Amniotic epithelial cell (primary cell): ENCODE data around the gene CDK5RAP1.

Experiments
- DNase-seq: peaks from one replicate; pipeline ENCODE4 v3.0.0-alpha.2; 2010; ENCODE audit warnings: low read depth

The CDK5RAP1 gene

DNA sequence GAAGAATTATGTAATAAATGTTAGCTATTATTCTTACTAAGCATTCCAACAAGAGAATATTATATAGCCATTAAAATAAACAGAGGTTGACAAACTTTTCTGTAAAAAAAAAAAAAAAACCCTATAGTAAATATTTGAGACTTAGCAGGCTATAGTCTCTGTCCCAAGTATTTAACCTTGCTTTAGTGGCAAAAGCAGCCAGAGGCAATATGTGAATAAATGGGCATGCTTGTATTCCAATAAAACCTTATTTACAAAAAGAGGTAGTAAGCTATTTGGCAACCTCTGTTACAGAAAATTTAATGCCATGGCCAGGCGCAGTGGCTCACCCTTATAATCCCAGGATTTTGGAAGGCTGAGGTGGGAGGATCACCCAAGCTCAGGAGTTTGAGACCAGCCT, 14.6 kb downstream of the CDK5RAP1 start:
- DNase-seq: no peak

DNA sequence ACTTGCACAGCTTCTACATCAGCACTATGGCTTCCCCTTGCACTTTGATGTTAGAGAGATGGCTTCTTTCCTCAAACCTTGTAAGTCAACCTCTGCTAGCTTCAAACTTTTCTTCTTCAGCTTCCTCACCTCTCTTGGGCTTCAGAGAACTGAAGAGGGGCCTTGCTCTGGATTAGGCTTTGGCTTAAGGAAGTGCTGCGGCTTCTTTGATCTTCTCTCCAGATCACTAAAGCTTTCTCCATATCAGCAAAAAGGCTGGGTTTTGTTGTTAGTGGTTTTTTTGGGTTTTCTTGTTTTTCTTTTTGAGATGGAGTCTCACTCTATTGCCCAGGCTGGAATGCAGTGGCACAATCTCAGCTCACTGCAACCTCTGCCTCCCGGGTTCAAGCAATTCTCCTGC, 24.0 kb downstream of the CDK5RAP1 start:
- no peak for DNase-seq

DNA sequence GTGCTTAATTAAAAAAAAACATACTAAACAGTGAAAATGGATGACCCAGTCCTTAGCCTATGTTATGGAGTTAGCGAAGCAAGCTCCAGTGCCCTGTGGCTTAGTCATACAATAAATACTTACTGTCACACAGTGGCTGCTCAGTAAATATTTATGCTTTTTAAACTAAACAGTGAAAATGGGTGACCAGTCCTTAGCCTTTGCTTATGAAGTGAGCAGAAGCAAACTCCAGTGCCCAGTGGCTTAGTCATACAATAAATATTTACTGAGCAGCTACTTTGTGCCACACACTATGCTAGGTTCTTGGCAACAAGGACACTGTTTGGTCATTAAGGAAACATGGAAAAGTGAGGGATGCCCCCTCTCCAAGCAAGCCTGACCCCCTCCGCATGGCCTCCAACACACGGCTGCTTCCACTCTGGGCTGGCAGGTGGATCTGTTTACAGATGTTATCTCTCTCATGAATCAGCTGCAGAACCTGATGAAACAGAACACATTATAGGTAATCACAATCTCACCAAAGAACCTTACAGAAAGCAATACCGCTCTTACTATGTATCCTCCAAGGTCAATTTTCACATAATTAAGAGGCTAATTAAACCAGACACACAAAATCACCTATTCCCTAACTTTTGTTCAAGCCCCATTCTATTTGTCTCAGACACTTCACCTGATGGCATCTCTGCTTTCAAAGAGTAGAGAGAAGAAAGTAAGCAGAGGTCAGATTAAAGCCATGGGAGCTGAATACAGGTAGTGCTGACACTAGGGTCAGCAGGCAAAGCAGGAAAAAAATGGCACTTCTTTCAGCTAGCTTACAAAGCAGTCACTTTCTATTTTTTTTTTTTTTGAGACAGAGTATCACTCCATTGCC, 27.3 kb downstream of the CDK5RAP1 start:
- DNase-seq: peak; percentile 71

DNA sequence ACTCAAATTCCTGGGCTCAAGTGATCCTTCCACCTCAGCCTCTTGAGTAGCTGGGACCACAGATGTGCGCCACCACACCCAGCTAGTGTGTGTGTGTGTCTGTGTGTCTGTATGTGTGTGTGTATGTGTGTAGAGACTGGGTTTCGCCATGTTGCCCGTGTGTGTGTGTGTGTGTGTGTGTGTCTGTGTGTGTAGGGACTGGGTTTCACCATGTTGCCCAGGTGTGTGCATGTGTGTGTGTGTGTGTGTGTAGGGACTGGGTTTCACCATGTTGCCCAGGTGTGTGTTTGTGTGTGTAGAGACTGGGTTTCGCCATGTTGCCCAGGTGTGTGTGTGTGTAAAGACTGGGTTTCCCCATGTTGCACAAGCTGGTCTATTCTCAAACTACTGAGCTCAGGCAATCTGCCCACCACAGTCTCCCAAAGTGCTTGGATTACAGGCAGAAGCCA, 28.3 kb downstream of the CDK5RAP1 start:
- DNase-seq: peak; percentile 38

DNA sequence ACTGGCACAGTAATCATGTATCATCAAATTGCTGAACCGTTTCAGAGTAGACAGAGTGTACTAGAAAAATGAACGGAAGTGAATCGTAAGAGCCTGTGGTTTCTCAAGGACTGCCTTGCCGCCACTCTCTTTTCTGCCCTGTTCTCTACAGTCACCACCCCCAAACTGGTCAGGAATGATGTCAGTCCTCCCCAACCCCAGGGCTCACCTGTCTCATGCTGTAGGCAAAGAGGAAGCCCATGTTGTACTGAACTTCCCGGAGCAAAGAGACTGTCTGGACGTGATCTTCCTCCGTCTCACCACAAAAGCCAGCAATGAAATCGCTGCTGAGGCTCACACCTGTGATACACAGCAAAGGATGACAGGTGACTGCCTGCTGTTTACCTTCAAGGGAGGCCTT, 31.0 kb downstream of the CDK5RAP1 start:
- peak; percentile 62 for DNase-seq

DNA sequence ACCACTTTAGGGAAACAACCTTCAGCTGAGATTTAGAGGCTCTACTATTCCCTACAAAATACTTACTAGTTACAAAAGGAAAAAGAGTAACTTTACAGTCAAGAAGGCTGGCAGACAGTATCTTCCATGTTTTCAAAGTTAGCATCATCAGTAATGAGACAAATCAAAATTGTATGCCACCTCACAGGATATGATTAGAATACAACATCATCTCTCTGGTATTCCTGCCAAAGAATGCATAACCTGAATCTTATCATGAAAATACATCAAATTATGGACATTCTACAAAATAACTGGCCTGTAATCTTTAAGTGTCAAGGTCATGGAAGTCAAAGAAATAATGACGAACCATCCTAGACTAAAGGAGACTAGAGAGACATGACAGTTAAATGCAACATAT, 38.4 kb downstream of the CDK5RAP1 start:
- peak; percentile 16 for DNase-seq

DNA sequence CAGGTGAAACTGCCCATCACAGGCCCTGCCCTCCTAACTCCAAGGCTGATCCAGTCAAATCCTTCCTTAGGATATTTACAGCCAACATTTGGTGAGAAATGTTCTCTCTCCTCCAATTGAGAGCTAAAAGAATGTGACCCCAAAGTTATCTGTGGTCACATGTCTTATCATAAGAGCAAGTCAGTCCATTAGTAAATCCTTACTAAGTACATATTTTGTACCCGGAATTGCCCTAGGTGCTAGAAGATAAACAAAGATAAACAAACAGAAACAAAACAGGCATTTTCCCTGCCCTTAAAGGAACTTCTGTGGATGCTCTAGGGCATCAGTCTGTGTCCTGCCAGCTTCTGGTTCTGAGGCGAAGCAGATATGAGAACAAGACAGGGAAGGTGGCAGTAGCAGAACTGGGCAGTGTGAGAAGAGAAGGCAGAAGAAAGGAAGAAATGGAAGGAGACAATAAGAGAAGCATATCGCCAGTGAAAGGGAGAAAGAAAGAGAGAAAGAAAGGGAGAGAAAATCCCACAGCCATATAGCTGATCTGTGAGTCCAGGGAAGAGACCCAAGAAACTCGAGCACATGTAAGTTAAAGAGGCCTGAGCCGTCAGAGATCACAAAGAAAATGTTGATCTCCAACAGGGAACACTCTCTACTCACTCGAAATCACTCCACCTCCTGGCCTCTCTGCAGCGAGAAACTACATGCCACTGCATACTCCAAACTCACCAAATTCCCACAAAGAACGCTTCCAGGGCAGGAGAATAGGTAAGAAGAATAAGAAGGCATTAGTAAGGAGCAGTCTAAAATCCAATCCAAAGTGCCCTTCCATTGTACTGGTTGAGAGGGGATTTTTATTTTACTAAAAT, 41.7 kb downstream of the CDK5RAP1 start:
- DNase-seq: peak; percentile 71

DNA sequence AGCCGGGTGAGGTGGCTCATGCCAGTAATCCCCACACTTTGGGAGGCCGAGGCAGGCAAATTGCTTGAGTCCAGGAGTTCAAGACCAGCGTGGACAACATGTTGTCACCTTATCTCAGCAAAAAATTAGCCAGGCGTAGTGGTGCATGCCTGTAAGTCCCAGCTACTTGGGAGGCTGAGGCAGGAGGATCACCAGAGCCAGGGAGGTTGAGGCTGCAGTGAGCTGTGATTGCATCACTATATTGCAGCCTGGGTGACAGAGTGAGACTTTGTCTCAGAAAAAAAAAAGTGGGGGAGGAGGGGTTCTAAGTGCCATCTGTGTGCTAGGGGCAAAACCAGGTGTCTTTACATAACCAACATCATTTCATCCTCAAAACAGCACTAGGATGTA, 48.3 kb downstream of the CDK5RAP1 start:
- DNase-seq: no peak

DNA sequence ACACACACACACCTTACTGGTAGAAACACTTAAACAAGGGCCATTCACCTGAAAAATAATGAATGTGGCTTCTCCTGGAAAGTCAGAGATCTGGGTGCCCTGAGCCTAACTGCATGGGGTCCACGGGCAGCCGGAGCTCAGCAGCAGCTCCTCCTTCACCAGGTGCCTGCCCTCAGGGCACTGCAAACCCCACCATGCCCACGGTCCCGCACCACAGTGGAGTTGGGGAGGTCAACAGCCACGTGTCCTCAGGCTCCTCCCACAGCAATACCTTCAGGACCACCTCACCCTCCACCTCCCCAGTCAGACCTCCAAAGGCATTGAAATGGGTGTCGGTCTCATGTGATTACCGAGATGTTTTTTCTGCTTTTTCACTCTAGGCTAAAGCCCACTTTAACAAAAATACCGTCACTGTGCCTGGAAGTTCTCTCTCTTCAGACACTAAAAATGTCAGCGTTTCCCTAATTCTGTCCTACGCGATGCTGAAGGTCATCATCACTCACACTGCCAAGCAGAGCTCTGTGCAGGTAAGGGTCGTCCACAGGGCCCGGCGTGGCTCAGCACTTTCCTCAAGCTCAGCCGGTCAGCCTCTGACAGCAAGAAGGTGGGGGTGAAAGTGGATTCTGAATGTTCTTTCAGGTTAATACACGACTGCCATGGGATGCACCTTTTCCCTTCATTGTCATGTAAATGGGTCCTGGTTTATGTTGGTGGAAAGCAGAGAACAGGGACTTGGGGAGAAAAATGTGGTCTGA, 48.9 kb downstream of the CDK5RAP1 start:
- DNase-seq: no peak

DNA sequence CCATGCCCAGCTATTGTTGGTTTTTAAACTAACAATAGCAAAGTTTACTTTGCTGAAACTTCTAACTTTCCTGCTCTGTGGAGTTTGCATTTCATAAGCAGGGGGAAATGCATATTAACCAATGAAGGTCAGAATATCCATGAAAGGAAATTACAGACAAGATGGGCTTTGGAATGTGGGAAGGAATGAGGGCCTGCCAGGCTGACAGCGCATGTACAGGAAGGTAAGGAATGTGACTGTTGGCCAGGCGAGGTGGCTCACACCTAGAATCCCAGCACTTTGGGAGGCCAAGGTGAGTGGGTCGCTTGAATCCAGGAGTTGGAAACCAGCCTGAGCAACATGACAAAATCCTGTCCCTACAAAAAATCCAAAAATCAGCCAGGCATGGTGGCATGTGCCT, 49.6 kb downstream of the CDK5RAP1 start:
- DNase-seq: no peak

DNA sequence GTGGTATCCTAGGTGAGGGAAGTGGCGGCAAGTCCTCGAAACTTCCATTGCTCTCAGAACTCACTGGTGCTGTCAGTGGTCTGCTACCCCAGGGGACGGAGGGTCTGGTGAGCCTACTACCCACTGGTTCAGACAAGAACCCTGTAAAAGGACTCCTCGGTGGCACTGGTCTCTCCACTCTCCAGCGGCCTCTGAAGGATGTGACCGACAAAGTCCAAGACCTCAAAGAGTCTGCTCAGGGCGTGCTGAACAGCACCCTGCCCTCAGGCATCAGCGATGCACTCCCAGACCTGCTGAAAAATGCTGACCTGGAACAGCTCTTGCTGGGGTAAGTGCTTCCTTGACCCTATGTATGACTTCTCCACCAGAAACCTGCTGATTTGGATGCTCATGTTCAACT, 51.8 kb downstream of the CDK5RAP1 start:
- DNase-seq: no peak

DNA sequence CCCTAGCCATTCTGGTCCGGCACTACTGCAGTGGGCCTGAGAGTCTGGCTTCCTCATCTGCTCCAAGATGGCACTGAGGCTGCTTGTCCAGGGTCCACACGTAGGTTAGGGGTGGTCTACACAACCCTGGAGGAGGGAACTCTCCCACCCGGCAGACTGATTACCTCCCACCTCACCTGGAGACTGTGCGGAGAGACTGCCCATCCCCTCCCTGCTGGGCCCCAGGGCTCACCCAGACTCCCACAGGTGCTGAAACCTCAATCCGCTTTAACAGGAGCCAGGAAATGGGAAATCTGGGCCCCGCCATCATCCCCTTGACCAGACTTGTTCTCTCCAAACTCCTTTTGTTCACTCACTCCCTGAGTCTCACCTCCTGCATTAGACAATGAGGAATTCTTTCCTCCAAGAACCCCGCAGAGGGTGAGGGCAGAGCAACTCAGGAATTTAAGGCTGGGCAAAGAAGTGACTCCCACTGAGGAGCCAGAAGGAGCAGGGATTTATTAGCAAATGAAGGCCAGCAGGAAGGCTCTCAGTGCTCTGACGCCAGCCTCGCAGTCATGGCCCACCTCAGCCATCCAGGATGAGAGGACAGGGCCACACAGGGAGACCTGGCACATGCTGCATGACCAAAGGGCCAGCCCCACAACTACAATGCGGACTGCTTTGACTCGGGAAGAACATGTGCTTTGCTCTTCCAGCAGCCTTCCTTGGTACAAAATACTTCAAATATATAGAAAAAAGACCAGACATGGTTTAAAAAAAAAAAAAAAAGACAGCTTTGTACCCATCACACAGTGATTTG, 53.0 kb downstream of the CDK5RAP1 start:
- DNase-seq: no peak

DNA sequence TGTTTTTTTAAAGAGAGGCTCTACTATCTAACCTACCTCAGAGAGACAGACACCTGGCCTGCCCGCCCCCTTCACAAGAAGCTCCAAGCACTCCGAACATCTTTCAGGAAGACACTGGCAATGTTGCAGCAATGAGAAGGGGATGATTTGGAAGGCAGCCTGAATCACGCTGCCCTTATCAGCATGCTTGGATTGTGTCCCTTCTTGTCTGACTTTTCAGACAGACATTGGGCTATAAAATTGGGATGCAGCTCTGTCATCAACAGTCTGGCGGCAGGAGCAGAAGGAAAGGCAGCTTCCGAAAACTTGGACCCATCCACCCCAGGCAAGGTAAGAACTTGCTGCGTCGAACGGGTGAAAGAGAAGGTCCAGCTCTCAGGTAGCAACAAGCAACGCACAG, 56.0 kb downstream of the CDK5RAP1 start:
- DNase-seq: no peak

DNA sequence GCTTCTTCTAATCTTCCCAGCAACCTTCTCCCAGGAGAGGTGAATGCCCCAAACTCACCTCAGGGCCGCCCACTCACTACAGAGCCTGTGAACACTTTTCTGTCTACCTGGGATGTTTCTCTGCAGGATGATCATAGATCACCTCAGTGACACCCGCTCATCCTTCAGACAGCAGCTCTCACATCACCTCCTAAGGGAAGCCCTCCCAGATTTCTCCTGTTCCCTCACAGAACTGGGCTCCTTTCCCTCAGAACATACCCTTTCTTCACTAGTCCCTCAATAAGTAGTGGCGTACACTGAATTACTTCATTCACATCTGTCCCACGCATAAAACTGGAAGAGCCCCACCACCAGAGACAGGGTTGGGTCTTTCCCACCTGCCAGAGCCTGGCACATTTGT, 57.8 kb downstream of the CDK5RAP1 start:
- no peak for DNase-seq

DNA sequence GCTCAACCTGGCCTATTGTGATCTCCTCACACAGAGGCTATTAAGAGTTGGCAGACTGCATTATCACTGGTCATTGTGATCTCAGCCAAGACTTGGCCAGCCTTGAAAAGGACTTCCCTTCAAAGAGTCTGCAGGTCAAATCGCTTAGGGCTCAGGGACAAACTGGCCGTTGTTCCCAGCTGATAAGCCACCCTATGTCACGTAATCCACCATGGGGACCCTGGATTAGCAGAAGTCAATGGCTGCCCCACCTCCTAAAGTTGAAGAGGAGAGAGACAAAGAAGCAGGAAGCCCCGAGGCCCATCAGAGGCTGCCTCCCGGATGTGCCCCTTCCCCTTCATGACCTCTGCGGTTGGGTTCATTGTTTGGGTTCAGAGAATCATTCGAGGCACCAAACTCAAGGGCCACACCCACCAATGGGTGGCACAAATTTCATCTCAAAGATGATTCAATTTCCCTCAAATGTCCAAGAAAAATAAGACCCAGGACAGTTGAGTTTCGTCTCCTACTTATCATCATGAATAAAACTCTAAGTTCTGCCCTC, 61.7 kb downstream of the CDK5RAP1 start:
- DNase-seq: no peak

DNA sequence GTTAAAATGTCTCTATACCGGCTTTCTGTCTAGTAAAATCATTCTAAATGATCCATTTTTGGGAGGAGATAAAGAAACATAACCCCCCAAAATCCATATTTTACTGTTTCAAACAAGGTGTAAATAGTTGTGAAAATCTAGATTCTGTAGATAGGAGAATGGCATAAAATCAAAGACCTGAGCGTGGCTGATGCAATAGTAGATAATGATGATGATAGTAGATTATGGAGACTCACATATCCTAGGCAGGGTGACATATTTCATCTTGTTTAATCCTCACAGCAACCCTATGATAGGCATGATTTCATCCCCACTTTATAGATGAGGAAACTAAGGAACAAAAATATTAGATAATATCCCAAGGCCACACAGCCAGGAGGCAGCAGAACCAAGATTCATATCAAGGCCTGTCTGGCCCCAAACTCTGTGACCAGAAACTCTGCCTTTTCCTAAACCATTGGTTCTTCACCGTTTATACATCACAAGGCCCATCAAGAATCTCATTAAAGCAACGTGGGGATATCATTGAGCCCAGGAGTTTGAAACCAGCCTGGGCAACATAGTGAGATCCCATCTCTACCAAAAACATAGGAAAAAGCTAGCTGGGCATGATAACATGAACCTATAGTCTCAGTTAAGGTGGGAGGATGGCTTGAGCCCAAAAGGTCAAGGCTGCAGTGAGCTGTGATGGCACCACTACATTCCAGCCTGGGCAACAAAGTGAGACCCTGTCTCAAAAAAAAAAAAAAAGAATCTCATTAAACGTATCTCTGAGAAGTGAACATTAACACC, 62.7 kb downstream of the CDK5RAP1 start:
- DNase-seq: no peak

DNA sequence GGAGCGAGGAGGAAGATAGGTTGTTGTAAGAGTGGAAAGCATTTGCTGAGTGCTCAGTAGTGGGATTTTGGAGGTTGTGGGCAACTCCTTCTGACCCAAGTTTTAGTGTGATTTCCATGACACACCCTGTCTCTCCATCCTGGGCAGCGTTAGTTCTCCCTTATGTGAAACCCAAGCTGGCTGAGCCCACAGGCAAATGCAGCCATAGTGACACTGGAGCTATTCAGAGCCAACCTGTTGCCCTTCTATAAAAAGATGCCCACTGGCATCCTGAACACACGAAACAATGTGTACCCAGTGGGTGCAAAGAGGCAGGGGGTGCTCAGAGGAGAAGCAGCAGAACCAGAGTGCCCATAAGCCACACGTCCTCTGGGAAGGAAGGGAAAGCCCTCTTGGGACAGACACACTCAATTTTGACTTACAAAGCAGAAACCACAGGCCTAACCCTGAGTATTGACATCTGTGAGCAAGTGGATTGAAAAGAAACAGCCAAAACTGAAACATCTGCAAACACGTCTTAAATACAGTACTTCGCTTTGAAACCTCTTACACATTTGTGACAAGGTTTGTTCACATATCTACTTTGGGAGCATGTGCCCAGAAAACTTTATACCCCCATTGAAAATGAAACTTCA, 63.7 kb downstream of the CDK5RAP1 start:
- DNase-seq: no peak

DNA sequence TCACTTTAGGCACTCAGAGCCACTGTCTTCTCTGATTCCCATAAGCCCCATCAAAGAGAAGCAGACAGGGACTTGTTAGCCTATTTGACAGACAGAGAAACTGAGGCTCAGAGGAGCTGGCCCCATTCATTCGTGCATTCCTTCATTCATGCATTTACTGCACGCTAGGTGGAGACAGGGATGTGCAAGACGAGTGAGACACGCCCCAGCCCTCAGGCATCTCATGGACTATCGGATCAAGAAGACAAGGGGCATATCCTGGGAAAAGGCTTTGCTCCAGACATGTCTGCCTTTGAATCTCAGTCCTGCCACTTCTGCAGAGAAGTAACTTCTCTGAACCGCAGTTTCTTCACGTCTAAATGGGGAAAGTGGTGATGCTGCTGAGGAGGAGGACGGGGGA, 64.2 kb downstream of the CDK5RAP1 start:
- no peak for DNase-seq

DNA sequence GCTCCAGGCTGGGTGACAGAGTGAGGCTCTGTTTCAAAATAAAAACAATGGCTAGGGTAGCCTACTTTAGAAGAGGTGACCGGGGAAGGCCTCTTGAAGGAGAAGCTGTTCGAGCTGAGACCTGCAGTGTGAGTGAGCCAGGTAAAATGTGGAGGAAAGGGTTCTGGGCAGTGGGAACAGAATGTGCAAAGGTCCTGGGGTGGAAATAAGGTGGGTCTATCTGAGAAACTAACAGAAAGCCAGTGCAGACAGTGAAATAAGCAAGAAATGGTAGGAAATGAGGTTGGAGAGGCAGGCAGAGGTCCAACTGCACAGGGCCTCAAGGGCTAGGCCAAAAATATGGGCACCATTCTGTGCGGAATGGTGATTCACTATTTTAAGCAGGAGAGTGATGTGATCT, 64.9 kb downstream of the CDK5RAP1 start:
- DNase-seq: no peak

DNA sequence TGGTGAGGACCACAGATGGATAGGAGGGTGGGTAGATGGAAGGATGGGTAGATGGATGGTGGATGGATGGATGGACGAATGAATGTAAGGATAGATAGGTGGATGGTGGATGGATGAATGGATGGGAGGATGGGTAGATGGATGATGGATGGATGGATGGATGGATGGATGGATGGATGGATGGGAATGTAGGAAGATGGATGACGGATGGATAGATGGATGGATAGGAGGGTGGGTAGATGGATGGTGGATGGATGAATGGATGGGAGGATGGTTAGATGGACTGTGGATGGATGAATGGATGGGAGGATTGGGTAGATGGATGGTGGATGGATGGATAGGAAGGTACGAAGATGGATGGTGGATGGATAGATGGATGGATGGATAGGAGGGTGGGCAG, 67.2 kb downstream of the CDK5RAP1 start:
- no peak for DNase-seq
